ENCODE measurements around the gene CC2D2A.

CC2D2A gene

DNA sequence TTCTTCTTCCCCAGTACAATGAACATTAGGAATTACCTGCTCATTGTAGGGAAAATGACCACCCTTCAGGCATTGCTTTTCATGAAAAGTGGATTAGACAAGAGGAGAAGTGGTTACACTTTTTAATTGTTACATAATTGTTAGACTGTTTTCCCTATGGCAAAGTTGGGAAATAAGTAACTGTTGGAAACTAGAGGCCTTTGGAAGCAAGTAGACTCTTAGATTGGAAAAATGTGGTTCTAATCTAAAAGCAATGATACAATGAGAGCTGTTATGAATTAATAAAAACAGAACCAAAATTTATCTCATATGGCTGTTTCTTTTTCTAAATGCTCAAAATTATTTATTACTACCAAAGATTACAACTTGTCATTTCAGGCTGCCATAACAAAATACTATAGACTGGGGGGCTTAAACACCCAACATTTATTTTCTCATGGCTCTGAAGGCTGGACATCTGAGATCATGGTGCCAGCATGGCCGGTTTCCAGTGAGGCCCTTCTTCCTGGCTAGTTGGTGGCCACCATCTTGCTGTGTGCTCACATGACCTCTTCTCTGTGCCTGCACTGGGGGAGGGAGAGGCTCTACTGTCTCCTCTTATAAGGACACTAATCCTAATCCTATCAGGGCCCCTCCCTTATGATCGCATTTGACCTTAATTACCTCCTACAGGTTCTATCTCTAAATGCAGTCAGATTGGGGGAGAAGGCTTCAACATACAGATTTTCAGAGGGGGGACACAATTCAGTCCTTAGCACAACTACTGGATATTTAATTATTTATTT is 12.5 kb downstream of the CC2D2A start:
- H3K4me3 ChIP-seq (ENCODE audit: low read depth, low read length) = no peak overlapping the region
- DNase-seq (ENCODE audit: low read depth) = no peak
- TF ChIP-seq, protein P1, sequence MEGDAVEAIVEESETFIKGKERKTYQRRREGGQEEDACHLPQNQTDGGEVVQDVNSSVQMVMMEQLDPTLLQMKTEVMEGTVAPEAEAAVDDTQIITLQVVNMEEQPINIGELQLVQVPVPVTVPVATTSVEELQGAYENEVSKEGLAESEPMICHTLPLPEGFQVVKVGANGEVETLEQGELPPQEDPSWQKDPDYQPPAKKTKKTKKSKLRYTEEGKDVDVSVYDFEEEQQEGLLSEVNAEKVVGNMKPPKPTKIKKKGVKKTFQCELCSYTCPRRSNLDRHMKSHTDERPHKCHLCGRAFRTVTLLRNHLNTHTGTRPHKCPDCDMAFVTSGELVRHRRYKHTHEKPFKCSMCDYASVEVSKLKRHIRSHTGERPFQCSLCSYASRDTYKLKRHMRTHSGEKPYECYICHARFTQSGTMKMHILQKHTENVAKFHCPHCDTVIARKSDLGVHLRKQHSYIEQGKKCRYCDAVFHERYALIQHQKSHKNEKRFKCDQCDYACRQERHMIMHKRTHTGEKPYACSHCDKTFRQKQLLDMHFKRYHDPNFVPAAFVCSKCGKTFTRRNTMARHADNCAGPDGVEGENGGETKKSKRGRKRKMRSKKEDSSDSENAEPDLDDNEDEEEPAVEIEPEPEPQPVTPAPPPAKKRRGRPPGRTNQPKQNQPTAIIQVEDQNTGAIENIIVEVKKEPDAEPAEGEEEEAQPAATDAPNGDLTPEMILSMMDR (conservative IDR thresholded peaks at IDR 0.05; ENCODE audit: low read depth, low read length) = no peak

DNA sequence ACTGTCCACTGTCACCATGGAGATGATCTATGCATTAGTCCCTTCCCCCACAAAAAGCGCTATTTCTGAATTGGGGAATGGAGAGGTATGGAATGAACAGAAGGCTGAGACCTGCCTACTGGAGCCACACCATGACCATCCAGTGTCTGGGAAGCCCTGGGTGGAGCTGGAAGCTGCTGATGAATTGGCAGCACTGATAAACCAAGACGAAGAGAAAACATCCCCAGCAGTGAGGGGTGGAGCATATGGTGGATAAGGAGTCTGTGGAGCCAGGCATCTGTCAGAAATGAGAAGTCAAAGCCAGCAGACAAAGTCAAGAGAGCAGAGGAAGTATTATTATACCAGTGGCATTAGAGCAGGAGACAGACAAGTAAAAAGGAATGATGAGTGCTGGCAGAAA is 13.2 kb downstream of the CC2D2A start:
- DNase-seq (ENCODE audit: low read depth) = peak; percentile 53
- TF ChIP-seq, protein P1 (conservative IDR thresholded peaks at IDR 0.05; ENCODE audit: low read depth, low read length) = no peak
- no peak overlapping the region for H3K4me3 ChIP-seq (ENCODE audit: low read depth, low read length)

DNA sequence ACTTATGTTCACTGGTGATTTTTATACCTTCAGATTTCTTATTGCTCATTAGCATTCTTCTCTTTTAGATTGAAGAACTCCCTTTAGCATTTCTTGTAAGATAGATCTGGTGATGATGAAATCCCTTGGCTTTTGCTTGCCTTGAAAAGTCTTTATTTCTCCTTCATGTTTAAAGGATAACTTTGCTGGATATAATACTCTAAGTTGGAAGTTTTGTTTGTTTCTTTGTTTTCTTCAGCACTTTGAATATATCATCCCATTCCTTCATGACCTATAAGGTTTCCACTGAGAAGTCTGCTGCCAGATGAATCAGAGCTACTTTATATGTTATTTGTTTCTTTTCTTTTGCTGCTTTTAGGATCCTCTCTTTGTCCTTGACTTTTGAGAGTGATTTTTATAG is 18.5 kb downstream of the CC2D2A start:
- DNase-seq (ENCODE audit: low read depth) = peak; percentile 47
- H3K4me3 ChIP-seq (ENCODE audit: low read depth, low read length) = no peak overlapping the region
- TF ChIP-seq, protein P1 (conservative IDR thresholded peaks at IDR 0.05; ENCODE audit: low read depth, low read length) = no peak

DNA sequence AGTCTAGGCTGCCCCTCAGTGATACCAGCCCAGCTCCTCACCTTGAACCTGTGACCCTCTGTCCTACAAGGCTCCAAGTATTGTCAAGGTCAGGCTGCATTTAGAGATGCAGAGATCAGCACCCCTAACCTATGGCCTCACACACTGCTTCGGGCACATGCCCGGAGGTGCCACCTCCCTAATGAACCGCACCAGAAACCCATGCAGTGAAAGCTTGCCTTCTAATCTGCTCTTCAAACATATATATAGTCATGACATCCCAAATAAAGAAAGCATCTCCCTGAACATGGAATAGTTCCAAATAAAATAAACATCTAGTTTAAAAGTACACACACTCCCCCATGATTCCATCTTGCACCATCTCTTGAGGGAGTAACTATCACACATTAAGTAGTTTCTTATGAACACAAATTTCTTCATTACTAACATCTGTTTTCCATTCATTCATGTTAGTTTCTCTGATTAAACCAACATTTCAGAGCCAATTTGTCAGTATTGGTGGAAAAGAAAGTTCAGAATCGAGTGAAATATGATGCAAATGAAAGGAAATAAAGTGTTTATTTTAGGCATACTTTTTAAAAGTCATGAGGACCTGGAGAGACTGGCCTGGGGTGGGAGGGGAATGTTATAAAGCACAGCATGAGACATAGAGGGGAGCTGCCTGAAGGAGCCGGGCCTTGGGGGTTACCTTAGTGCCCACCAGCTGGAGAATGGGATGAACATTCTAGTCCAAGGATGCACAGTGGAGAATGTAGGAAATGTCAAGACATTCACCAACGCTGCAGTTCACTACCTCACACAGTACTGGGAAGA is 19.2 kb downstream of the CC2D2A start:
- TF ChIP-seq, protein P1 (conservative IDR thresholded peaks at IDR 0.05; ENCODE audit: low read depth, low read length) = no peak
- peak; percentile 95 for DNase-seq (ENCODE audit: low read depth)
- no peak overlapping the region for H3K4me3 ChIP-seq (ENCODE audit: low read depth, low read length)

DNA sequence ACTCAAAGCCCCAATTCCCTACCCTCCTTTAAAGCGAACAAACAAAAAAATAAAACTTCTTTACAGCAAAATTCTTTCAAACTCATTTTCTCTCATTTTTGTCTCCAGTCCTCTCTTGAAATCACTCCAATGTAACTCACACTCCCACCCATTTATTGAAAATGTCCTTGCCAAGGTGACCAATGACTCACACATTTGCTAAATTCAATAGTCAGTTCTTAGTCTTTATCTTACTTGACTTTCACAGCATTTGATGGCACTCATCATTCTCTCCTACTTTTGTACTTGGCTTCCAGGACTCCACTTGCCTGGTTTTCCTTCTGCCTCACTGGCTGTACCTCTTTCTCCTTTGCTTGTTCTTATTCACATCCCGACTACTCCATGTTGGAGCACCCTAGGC is 19.9 kb downstream of the CC2D2A start:
- no peak overlapping the region for H3K4me3 ChIP-seq (ENCODE audit: low read depth, low read length)
- TF ChIP-seq, protein P1 (conservative IDR thresholded peaks at IDR 0.05; ENCODE audit: low read depth, low read length) = no peak
- peak; percentile 39 for DNase-seq (ENCODE audit: low read depth)

DNA sequence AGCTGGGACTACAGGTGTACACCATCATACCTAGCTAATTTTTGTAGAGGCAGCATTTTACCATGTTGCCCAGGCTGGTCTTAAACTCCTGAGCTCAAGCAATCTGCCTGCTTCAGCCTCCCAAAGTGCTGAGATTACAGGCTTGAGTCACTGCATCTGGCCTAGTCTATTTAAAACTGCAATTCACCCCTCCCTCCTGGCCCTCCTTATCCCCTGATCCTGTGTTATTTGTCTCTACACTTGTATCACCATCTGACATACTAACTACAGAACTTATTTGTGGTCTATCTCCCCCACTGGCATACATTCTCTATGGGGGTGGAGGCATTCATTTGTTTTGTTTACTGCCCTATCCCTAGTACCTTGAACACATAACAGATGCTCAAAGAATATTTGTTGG is 23.7 kb downstream of the CC2D2A start:
- DNase-seq (ENCODE audit: low read depth) = peak; percentile 42
- H3K4me3 ChIP-seq (ENCODE audit: low read depth, low read length) = no peak overlapping the region
- TF ChIP-seq, protein P1 (conservative IDR thresholded peaks at IDR 0.05; ENCODE audit: low read depth, low read length) = no peak

Data from choroid plexus epithelial cell (primary cell).